K562 (cell line): Measurements from ENCODE around the gene DYNLT3.

Experiments used
- ATF6 ChIP-seq: sonication (generic); formaldehyde crosslinking; IDR thresholded peaks from 2 replicates; pipeline ENCODE4 v1.4.0; 2020; ENCODE audit warnings: mild to moderate bottlenecking, missing genetic modification reagents
- CTCF ChIP-seq, 3 experiments: IDR thresholded peaks in 2 of 3; conservative IDR thresholded peaks in 1 of 3; 2 replicates each; pipeline ENCODE4 v1.5.1; 2011 to 2012; ENCODE audit warnings: low read length in 3 of 3, mild to moderate bottlenecking in 3 of 3, control low read depth in 2 of 3, improper control_type of control experiment in 1 of 3, inconsistent platforms in 1 of 3, low read depth in 1 of 3, mixed read lengths in 1 of 3, moderate library complexity in 1 of 3; ENCODE audit not compliant: insufficient read depth in 2 of 3
- EGR1 ChIP-seq: fragments of 450-650 bp; conservative IDR thresholded peaks from 2 replicates; pipeline ENCODE4 v1.6.1; 2017; ENCODE audit warnings: mild to moderate bottlenecking
- OTX1 ChIP-seq: fragments of 450-650 bp; formaldehyde crosslinking; IDR thresholded peaks from 2 replicates; pipeline ENCODE4 v1.4.0; 2022; ENCODE audit warnings: mild to moderate bottlenecking
- POLR2AphosphoS2 ChIP-seq: IDR thresholded peaks from 2 replicates; pipeline ENCODE4 v1.6.1; 2012; ENCODE audit warnings: low read length, improper control_type of control experiment
- SP2 ChIP-seq: IDR thresholded peaks from 2 replicates; pipeline ENCODE4 v1.6.1; 2011; ENCODE audit warnings: mild to moderate bottlenecking, low read depth, low read length, moderate library complexity; ENCODE audit not compliant: poor library complexity, severe bottlenecking; ENCODE audit errors: extremely low read depth
- THRA ChIP-seq: fragments of 450-650 bp; IDR thresholded peaks from 2 replicates; pipeline ENCODE4 v1.6.1; 2017; ENCODE audit warnings: mild to moderate bottlenecking, moderate library complexity
- THRB ChIP-seq: fragments of 450-650 bp; formaldehyde crosslinking; conservative IDR thresholded peaks from 2 replicates; pipeline ENCODE4 v1.4.0; 2022; ENCODE audit warnings: mild to moderate bottlenecking, missing genetic modification characterization
- ZNF512 ChIP-seq: IDR thresholded peaks from 2 replicates; pipeline ENCODE4 v1.6.1; 2016; ENCODE audit warnings: missing genetic modification characterization, missing compliant biosample characterization
- ZNF780A ChIP-seq: fragments of 250-450 bp; sonication (Bioruptor Pico); IDR thresholded peaks from 2 replicates; pipeline ENCODE4 v1.5.0; 2021; ENCODE audit warnings: mild to moderate bottlenecking

- TF ChIP-seq ATF6 (CRISPR knock-in tag) (no peak), ZNF780A (CRISPR knock-in tag) (no peak), EGR1 (no peak), THRB (CRISPR knock-in tag) (no peak), POLR2AphosphoS2 (no peak), SP2 (no peak), THRA (no peak), ZNF512 (tag) (no peak), CTCF (IDR thresholded peaks at IDR 0.05 in 2 of 3, conservative IDR thresholded peaks at IDR 0.05 in 1 of 3; ENCODE audit: insufficient read depth in 2 of 3, low read depth in 1 of 3, low read length in 3 of 3) (no peak), OTX1 (CRISPR knock-in tag) (no peak)
Measured at GRCh38 chrX:37796310-37796709, 51.1 kb downstream of the DYNLT3 start.
